Limb (tissue), 2 donors: ENCODE data around the gene GDAP1L1.

Experiments used
- DNase-seq, 2 donors: peaks; one replicate each; pipeline ENCODE4 v3.0.0-alpha.2; 2016; ENCODE audit errors: extremely low spot score in 2 of 2

GDAP1L1 gene

DNA sequence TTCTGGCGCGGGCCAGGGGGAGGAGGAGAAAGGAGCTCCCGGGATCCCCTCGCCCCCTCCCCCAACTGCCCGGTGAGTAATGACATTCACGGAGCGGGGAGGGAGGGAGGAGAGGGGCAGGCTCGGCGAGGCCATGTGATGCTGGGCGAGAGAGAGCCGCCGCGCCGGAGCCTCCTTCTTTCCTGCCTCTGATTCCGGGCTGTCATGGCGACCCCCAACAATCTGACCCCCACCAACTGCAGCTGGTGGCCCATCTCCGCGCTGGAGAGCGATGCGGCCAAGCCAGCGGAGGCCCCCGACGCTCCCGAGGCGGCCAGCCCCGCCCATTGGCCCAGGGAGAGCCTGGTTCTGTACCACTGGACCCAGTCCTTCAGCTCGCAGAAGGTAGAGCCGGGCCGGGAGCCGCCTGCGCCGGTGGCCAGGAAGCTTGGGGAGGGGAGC is at the start of gene GDAP1L1:
TSS of gene GDAP1L1 (plus strand) at position 178 of the 441 bp plus-strand sequence. CDS start at position 205, 27 bp downstream.
- DNase-seq, result peak in 1 of 2 donors; percentile 63

DNA sequence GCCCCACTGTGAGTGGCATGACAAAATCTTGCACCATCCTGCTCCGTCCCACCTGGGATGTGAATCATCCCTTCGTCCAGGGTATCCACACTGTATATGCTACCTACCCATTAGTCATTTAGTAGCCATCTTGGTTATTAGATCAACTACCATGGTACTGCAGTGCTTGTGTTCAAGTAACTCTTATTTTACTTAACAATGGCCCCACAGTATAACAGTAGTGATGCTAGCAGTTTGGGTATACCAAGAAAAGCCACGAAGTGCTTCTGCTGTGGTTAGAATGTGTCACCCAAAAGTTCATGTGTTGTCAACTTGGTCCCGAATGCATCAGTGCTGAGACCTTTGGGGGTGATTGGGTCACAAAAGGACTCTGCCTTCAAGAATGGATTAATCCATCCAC is 48.2 kb upstream of the GDAP1L1 start:
- no peak for DNase-seq

DNA sequence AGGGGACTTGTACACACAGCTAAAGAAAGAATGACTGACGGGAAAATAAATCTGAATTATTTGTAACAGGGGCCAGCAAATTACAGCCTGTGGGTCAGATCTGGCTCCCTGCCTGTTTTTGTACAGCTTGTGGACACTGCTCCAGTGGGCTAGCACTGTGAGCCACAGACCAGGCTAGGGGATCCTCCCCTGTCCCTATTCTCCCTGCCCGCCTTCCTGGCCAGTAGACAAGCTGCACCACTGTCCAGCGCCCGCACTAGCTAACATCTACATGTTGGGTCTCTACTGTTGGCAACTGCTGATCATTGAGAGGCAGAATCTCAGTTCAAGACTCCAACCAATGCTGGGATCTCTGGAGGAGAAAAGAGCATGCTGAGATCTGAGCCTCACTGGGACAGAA is 47.2 kb upstream of the GDAP1L1 start:
- DNase-seq, result no peak

DNA sequence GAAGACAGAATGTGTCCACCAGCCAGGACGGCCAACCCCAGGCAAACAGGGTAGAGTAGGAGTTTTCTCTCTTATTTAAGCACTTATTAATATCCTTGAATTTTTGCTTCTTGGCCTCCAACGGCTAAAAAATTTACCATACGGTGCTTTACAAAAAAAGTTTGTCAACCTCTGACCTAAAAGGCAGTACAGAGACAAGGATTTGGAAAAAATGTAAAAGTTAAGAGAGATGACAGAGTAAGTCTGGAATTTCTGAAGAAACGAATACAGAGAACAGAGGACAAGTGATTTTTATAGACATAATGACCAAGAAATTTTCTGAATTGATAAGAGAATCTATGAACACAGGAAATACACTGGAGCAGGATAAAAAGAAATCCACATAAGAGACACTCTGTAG is 46.7 kb upstream of the GDAP1L1 start:
- no peak for DNase-seq

DNA sequence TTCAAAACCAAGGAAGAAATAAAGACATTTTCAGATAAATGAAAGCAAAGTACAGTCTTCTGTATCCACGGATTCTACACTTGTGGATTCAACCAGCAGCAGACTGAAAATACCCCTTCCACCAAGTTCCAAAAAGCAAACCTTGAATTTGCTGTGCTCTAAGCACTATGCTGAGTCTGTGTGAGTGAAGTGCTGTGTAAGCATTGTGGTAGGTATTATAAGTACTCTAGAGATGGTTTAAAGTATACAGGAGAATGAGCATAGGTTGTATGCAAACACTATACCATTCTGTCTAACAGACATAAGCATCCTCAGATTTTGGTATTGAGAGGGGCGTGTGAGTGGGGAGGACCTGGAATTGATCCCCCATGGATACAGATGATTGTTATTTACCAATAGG is 46.1 kb upstream of the GDAP1L1 start:
- no peak for DNase-seq

DNA sequence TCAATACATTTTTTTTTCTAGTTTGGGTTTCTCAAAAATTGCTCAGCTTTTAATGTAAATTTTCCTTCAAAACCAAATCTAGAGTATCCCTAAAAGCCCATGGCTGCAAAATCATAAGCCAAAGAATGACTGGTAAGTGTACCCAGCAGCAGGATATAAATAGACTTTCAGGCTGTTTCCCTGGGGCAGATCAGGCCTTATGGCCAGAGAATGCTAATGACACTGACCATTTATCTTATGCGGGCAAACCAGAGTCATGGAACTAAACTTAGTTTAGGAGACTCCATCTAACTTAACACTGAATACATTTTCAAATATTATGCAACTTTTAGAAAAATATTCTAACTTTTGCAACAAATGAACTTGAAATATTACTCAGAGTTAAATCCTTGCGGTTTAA is 43.9 kb upstream of the GDAP1L1 start:
- DNase-seq, result no peak

DNA sequence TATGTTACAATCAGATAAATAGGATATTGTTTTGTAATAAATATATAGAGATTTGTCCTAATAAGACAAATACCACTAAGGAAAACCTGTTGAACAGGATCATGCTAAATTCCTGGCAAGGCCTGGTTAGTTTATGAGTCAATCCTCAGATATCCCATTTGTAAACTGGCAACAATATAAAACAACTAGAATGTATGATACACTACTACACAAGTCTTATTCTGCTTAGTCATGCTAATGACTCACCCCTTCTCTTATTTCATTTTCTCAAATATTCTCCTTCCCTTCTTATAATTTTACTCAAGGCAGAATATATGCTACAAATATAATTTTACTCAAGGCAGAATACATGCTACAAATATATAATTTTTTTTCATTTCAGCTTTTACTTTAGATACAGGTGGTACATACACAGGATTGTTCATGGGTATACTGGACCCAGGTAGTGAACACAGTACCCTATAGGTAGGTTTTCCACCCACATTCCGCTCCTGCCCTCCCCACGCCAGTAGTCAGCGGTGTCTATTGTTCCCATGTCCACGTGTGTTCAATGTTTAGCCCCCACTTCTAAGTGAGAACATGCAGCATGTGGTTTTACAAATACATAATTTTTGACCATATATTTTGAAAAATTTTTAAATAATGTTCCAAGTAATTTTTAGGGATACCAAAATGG is 42.8 kb upstream of the GDAP1L1 start:
- no peak for DNase-seq

DNA sequence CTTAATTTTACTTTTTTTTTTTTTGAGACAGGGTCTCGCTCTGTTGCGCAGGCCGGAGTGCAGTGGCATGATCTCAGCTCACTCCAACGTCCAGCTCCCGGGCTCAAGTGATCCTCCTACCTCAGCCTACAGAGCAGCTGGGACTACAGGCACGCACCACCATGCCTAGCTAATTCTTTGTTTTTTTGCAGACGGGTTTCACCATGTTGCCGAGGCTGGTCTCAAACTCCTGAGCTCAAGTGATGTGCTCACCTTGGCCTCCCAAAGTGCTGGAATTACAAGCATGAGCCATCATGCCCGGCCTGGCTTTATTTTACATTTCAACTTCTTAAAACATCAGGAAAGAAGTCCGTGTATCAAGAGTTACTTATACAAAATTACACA is 42.3 kb upstream of the GDAP1L1 start:
- DNase-seq, result no peak

DNA sequence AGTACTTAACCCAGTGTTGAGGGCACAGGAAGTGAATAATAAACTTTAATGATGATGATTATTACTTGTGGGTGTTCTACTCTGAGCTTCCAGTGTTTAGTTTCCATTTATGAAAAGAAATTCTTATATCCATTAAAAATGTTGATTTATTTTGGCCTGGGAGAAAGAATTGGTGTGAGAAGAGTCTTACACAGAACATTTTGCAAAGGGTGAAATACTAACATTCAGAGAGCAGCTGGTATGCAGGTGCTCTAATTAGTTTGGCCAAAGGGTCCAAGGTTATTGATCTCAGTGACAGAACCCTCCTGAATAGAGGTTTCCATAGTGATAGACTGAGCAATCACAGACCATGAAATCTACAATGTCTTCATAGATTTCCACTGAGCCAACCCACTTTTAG is 41.0 kb upstream of the GDAP1L1 start:
- no peak for DNase-seq

DNA sequence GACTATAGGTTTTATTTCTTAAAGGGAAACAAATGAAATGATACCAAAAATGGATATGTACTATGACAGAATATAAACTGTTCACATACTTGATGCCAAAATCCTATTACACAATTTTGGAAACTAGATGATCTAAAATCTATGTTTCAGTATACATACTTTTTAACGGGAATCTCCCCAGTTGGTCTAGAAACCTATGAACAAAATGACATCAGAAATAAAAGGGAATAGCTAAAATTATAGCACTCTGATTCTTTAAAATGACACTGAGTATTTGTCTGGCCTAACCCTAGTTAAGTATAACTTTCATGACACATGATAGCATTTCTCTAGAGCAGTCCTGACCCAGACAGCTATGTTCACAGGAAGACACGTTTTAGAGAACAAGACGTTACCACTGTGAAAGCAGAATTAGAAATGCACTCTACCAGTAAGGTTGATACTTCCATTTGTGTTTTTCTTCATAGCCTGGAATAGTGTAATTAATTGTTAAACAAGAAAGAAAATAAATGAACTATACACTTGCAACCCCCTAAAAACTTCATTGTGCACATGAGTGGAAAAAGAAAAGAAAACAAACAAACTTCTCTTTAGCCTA is 39.9 kb upstream of the GDAP1L1 start:
- no peak for DNase-seq

DNA sequence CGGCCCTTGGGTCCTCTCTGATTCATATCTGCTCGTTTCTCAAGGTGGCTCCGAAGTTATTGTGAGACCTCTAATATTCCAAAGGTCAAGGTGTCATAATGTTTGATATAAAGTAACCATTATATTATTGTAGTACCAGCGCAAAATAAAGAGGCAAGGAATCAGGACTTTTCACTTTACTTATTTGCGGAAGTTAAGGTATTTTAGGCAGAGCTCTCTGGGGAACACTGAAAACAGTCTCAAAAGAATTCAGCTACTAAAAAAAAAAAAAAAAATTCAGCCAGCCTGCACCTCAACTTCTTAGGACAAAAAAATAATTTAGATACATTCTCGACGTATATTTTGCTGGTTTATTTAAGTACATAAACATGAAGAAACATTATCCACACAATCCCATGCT is 38.9 kb upstream of the GDAP1L1 start:
- DNase-seq, result no peak

DNA sequence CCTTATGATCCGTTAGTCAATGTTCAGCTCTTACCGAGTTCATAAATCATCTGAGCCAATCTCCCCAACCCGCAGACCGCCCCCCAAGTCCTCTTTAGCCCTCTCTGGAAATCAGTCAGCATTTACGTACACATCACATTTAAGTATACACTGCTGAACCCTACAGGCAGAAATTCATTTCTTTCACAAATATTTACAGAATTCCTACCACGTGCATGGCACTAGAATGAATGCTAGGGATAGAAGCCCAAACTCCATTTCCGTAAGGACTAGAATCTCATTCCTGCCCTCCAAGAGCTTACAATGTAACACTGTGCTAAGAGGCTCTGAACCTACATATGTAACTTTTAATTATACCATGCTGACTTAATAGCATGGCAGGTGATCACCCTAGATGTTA is 38.3 kb upstream of the GDAP1L1 start:
- DNase-seq, result no peak

DNA sequence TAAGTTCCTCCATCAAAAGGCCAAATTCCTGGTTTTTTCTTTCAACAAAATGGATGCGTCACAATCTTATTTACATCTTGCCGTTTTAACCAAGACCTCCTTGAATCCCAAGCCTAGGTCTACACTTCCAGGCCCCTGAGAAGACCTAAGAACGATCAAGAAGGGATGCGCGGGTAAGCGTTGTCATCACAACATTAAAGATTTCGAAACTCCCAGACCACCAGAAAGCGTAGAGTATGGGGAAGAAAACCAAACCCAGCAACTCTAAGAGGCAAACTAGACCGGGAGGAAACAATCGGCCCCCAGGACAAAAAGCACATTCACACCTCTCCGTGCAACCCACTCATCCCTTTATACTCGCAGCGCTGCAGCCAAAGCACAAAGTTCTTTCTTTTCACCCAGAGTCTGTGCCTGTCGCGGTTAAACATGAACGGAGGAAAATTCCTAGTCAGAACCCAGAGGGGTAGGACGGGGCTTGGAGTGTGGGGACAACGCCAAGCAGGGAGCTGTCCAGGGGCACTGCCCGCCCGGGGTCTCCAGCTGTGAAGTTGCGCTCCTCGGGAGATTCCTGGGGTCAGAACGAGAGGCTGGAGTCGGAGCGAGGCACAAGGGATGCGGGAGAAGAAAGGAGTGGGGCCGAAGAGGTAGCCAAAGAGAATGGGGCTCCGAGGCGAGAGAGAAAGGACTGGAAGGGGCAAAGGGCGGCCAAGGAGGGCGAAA is 37.3 kb upstream of the GDAP1L1 start:
- no peak for DNase-seq

DNA sequence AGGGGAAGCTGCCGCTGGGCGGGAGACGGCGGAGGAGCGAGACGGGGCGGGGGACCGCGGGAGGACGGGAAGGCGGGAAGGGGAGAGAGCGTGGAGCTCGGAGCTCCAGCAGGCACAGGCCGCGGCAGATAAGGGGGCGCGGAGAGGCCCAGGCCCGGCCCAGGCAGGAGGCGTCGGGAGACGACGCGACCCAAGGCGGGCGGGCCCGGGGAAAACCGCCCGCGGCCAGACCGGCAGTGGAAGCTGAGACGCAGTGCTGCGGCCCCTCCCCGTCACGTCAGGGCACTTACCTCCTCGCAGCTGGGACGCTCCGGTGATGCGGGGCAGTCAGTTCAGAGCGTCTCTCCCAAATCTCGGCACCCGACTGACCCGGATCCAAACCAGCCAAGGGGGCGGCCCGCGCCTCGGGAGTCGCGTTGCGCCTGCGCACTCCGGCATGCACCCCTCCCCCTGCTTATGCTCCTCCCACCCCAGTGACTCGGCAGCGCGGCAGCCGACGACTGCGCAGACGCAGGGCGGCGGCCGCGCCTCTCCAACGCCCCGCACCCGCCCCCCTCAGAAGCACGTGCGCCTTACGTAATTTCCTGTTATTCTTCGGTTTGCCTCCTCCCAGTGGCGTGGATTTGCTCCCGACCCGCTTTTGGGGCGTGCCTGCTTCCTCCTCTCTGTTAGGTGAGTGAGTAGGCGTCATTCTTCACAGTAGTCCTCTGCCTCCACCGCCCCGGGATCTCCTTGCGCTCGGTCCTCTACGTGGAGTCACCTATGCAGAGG is 36.5 kb upstream of the GDAP1L1 start, which contains the start of gene OSER1:
TSS of gene OSER1 (minus strand) at position 366 of the 771 bp plus-strand sequence. CDS start 3,814 bp downstream, outside the sequence.
- peak; percentile 96 to 99 for DNase-seq

DNA sequence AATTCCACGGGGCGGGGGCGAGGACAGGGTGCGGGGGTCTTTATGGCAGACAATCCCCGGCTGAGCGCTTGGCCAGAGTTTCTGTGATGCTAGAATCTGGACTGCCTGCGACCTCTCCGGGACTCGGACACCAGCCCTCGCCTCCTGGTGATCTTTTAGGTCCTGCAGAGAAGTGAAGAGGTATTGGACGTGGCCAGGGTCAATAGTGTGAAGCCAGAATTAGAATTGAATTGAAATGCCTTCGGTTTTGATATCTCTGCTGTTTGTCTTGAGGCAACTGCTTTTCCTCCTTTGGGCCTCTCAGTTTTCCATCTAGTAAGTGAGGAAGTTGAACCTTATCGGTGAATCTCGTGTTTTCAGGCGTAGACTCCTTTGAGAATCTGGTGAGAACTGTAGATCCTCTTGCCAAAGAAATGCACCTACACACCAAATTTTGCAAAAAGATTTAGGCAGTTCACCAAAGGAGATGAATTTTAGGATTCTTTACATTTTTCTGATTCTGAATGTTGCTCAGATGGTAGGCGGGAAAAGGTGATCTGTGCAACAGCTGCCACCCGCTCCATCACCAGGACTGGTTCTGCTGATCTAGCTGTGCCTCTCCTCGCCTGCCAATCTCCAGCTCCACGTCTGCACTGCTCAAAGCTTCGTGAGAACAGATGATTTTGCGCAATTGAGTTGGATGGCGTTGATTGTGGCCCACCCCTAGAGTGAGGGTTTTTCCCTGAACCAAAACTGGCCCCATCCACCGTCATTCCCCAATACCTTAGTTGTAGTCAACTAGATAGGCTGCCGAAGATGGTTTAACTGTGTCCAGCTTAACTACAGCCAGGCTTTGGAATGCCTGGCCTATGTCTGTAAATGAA is 35.7 kb upstream of the GDAP1L1 start:
- DNase-seq, result no peak

DNA sequence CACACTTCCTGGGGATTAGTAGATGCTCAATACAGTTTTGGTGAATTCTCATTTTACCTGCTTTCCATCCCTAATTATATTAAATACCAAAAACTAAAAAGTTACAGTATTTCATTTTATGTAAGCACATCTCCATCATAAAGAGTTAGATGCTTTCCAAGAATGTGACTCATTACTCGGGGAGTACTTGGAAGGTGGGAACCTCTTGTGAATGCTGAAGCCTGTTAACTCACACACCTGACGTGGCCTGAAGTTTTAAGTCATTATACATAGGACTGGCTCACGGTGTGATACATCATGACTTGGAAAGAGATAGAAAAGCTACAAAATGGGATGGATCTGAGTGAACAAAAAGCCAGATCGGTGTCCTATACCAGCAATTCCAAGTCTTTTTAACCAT is 34.3 kb upstream of the GDAP1L1 start:
- no peak for DNase-seq

DNA sequence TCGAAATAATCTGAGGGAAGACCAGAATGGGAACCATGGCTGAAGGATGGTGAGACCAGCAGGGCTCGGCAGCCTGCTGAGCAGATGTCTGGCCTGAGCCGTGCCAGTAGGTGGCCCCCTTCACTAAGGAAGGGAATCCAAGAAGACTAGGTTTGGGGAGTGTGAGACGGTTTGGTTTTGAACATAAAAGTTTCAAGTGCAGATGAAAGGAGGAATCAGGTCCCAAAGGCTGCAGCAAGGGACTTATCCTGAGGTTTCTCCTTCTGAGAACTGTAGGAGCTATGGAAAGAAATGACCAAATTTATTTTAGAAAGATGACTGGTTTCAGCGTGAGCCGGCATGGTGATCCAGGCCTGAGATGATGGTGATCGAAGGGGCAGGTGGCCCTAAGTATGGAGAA is 32.0 kb upstream of the GDAP1L1 start:
- peak; percentile 58 to 80 for DNase-seq

DNA sequence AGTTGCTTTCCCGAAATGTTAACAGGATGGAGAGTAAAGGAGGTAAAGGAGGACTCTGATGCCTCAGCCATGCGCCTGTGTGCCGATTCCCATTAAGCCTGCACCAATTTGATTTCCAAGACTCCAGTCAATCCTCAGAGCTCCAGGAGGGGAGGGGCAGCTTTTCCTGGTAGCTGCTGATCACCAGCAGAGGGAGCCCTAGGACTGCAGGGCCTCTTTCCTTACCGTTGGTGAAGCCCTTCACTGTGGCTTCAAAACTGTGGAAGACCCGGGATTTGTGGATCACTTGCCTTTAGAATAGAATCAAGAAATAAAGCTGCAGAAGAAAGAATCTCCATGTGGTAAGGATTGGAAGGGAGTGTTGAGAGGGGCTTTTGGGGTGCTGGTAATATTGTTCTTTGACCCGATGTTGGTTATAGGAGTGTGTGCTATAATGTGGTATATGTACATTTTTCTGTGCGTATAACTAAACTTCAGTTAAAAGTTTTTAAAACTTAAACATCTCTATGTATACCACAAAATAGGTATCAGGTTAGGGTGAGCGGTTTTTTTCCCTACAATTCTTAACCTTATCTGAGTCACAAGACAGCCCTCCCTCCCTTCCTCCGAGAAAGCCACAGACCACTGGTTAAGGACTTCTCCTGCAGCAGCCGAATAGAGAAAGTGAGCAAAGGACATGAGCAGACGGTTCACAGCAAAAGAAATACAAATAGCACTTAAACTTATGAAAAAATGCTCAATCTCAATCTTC is 29.6 kb upstream of the GDAP1L1 start:
- DNase-seq, result peak in 1 of 2 donors; percentile 51

DNA sequence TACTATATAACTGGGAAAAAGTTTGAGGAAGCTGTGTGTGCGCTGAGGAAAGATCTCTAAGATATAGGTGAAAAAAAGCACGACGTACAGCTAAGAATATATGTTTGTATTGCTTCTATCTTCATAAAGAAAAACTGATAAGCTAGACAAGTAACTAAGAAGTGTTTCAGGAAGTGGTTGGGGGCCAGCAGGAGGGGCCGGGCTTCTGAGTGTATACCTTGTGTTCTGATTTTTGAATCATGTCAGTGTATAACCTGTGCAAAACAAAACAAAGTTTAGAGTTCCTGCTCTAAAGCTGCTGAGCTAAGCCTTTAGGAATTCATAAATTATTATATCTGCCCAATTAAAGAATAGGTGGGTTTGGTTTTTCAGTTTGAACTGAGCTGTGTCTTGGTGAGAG is 28.7 kb upstream of the GDAP1L1 start:
- DNase-seq, result no peak

DNA sequence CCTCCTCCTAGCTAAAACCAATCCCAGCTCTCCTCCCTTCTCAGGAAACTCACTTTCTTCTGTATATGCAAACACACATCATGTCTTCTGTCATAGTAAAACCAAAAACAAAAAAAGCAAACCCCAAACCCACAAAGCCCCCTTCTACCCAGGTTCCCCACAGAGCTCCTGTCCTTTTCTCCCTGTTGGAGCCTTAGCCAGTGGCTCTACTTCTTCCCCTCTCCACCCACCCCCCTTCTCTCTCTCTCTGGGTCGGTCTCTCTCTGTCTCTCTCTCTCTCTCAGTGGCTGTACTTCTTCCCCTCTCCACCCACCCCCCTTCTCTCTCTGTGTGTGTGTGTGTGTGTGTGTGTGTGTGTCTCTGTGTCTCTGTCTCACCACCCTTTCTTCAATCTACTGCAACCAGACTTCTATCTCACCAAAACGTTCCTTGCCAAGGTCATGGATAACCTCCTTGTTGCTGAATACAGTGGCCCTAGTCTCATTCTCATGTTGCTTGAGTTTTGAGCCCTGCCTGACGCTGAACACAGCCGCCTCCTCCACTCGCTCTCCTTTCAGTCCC is 27.9 kb upstream of the GDAP1L1 start:
- no peak for DNase-seq
